ENCODE data around the gene VMP1.
"Not testable (repeated sequence)": the region's sequence is repeated elsewhere in the genome, so short reads cannot be mapped to it uniquely, and the experiment has no call there.

VMP1 gene

DNA sequence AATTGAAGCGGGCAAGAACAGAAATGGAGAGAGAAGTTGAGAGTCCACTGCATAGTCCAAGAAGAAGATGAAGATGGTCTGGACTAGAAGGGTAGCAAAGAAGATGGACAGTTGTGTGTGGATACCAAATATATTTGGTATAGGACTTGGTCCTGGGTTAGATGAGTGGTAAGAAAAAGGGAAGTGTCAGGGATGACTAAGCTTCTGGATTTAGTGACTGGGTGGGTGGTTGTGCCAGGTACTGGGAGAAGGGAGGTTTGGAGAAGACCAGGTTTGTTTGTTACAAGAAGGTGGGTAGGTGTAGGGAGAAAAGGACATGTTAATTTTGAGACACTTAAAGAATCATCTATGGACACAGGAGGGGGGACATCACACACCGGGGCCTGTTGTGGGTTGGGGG is 5.4 kb downstream of the VMP1 start:
- no peak for DNase-seq

DNA sequence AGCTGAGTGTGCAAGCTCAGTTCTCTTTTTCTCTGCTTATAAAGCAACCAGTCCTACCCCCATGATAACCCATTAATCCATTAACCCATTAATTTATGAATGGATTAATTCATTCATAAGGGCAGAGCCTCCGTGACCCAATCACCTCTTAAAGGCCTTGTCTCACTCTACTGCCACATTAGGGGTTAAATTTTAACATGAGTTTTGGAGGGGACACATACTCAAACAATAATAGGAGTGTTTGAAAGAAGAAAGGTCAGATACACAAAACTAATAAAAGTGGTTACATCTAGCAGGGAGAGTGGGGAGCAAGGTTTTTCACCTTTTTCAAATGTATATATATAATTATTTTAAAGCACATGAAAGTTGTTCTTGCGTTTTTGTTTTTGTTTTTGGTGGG is 6.8 kb downstream of the VMP1 start:
- no peak for DNase-seq

DNA sequence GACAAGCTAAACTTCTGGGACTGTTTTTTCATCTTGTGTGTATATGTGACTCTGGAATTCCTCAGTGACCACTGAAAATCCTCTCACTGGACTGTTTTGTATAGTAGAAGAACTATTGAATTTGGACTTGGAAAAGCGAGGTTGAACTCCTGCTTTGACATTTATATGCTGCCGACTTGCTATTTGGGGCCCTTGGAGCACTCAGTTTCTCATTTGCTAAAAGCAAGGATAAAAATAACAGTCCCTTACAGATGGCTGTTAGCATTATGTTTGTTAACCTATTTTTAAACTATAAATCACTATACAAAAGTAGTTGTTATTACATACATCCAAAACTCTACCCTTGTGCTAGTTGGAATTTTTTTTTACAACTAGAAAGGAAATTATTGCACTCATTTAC is 9.0 kb downstream of the VMP1 start:
- no peak for DNase-seq

DNA sequence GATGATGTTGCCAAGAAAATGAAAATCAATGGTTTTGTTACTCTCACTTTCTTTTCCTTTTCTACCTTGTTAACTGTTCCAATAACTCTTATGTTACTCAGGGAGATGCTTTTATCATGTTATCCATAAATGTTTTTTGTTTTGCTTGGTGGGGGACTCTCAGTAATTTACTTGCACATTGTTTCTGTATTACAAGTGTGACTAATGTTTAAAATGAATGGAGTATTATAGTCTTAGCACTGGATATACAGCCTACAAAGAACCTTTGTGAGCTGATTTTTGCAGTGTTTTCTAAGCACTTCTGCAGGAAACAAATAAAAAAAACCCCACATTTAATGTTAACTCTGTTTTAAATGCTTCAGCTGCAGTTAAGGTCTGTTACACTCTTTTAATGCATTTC is 12.1 kb downstream of the VMP1 start:
- no peak for DNase-seq

DNA sequence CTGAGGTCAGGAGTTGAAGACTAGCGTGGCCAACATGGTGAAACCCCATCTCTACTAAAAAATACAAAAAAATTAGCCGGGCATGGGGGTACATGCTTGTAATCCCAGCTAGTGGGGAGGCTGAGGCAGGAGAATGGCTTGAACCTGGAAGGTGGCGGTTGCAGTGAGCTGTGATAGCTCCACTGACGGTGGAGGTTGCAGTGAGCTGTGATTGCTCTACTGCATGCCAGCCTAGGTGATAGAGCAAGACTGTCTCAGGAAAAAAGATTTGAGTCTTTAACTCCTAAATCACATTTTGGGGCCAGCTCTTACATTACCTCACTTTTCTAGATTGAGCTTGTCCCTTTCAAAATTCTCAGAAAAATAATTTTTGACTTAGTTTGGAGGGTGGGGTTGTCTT is 15.2 kb downstream of the VMP1 start:
- DNase-seq: no peak

DNA sequence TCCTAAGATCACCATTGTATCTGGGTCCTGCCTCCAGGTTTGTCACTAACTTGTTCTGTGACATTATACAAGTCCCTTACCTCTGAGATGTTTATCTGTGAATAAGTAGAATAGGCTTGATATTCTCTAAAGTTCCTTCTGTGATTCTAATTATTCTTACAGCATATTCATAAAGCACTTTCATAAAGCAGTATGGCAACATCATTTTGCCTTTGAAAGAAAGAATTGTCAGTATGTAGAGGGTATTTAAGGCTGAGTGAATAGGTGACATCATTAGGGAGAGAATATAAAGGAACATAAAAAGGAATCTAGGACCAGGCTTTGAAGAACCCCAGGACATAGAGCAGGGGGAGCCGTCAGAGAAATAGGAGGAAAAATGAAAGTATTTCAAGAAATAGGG is 15.6 kb downstream of the VMP1 start:
- DNase-seq: no peak

DNA sequence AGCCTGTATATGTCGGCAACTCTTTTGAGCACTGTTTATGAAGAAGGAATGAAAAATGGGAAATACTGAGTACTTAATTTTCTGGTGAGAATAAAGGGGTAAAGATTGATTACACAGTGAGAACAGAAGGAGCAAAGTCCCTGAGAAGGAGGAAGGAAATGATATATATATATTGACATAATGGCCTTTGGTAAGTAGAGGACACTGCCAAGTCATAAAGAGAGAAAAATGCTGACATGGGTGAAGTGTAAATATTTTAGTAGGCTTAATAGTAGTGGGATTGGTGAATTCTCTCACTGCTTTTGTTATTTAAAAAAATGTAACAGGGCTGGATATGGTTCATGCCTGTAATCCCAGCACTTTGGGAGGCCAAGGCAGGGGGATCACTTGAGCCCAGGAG is 16.2 kb downstream of the VMP1 start:
- DNase-seq: no peak

DNA sequence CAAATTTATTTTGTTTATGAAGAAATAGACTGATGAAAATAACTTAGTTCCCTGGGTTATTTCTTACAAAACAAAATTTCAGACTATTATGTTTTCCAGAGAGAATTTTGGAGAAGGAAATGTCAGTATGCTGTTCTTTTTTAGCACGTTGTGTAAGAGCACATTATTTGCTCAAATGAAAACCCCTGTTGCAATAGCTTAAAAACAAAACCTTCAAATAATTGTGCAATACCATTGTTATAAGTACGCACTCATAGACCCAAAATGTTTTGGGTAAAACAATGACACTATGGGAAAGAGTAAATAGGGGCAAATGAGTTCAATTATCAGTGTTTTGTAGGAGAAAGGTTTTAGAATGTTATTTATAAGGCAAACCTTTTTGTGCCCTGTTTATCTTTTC is 18.2 kb downstream of the VMP1 start:
- DNase-seq: no peak

DNA sequence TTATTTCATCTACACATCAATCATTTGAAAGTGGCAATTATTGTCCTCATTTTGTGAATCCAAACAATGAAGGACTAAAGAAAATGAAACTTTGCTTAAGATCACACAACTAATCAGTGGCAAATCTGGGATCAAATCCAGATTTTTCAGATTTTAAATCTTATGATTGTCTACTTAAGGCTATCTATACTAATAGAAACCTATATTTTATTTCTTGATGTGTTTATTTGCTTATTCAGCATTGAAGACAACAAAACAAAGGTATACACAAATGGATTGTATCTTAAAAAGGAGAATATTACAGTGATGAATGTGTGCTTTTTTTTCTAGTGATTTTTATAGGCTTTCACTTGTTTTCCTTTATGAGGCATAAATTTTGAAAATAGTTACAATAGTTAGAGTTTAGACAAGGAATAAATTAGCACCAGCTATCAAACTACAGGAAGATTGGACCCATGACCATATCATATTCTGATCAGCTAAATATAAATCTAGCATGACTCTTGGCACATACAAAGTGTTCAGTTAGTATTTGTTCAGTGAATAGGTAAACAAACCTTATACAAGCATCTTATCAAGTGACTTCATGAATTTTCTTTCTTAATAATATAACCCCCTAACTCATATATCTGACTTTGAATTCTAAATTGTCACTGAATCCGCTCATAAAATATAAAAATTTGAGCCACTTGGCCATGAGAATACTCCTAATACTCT is 20.5 kb downstream of the VMP1 start:
- DNase-seq: no peak

DNA sequence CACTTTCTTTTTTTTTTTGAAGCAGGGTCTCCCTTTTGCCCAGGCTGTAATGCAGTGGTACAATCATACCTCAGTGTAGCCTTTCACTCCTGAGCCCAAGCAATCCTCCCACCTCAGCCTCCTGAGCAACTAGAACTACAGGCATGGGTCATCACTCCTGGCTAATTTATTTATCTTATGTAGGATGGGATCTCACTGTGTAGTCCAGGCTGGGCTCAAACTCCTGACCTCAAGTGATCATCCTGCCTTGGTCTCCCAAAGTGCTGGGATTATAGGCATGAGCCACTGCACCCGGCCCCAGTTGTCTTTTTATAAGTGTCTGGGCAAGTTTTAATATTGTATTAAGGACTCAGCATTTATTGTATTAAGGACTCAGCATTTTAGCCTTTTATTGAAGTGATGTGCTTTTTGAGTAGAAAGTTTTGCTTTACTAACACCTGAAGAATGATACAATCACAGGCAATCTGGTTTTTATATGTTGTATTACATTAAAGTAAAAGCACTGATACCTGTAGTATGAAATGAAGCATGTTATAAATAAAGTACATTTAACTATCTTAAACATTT is 22.9 kb downstream of the VMP1 start:
- DNase-seq: no peak

DNA sequence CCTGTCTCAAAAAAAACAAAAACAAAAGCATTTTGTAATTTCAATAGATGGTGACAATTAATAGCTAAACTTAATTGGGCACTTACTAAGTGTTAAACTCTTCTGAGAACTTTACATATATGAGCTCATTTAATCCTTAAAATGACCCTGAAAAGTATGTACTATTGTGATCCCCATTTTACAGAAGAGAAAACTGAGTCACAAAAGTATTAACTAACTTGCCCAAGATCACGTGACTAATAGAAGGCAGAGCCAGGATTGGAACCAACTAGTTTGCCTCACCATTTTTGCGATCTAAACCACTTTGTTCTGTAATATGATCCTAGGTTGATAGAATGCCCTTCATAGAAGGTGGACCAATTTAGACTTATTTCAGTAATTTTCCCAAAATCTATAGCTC is 26.2 kb downstream of the VMP1 start:
- DNase-seq: no peak

DNA sequence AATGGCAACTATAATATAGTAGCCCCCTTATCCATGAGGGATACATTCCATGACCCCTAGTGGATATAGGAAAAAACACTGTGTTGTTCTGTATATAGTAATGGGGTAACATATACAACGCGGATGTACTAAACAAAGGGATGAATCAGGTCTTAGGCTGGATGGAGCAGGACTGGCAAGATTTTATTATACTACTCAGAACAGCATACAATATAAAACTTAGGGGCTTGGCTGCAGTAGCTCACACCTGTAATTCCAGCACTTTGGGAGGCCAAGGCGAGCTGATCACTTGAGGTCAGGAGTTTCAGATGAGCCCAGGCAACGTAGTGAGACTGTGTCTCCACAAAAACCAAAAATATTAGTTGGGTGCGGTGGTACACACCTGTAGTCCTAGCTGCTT is 26.8 kb downstream of the VMP1 start:
- no peak for DNase-seq

DNA sequence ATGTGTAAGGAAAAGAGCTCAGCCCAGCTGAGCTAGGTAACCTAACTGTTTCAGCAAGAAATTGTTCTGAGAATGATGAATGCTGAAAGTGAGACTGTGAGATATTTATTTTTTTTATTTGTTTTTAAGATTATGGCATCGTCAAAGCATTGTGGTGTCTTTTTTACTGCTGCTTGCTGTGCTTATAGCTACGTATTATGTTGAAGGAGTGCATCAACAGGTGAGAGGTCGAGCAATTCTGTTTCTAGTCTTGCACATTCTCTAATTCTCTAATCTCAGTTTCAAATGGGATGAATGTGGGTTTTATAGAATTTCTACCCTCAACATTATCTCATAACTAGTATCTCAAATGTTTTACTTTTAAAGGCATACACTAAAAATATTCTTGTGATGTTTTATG is 29.9 kb downstream of the VMP1 start:
- DNase-seq: no peak

DNA sequence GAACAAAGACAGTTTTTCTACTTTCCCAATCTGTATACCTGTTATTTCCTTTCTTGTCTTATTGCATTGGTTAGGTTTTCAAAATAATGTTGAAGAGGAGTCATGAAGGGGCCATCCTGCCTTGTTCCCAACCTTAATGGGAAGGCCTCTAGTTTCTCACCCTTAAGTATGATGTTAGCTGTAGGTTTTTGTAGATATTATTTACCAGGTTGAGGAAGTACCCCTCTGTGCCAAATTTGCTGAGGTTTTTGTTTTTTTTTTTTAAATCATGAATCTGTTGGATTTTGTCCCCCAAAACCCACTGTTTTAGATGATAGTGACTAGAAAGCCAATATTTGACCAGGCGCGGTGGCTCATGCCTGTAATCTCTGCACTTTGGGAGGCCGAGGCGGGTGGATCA is 36.4 kb downstream of the VMP1 start:
- no peak for DNase-seq

DNA sequence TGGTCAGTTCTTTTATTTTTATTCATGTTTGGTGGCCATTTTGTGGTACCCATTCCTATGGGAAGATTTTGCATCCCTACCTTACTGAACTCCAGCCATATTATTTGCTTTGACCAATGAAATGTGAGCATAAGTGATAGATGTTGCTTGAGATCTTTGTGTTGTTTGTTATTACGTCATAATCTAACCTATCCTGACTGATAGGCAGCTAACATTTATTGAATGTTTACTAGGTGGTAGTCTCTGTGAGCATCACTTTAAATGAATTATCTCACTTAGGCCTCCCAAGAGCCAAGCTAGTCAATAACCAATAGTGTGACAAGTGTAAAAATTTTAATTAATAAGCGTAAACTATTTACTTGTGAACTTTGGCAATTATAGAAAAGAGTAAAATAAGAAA is 37.6 kb downstream of the VMP1 start:
- no peak for DNase-seq

DNA sequence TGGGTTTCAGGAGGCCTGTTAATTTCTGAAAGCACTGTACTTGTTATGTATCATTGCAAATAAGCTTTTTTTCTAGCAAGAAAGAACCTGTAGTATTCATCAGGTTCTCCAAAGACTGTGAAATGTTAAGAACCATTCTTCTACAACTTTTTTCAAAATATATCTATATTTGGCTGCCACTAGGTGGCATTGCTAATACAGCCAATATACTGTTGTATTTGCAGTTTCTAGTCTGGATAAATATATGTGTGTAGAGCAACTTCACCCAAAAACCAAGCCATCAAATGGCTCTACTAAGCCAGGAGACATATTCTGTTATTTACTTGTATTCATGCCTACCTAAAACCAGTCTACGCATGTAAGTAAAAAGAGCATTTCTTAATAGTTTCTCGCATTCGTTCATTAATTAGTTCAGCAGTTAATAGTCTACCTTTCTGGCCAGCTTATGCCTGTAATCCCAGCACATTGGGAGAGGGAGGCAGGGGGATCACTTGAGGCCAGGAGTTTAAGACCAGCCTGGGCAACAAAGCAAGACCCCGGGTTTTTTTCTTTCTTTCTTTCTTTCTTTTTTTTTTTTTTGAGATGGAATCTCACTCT is 39.5 kb downstream of the VMP1 start:
- DNase-seq: no peak

DNA sequence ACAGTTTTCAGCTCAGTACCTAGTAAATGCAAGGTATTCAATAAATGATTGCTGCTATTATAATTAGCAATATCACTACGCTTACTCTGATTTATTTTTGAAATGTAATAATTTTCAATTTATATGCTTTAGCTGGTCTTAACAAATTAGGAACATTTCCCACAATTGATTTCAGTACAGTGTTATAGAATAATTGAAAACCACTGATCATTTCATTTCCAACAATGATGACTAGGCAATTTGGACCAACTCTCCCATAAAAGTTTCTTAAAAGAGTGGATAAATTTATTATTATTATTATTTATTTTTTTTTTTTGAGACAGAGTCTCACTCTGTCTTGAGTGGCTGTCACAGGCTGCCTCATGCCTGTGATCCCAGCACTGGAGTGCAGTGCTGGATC is 41.1 kb downstream of the VMP1 start:
- DNase-seq: no peak

DNA sequence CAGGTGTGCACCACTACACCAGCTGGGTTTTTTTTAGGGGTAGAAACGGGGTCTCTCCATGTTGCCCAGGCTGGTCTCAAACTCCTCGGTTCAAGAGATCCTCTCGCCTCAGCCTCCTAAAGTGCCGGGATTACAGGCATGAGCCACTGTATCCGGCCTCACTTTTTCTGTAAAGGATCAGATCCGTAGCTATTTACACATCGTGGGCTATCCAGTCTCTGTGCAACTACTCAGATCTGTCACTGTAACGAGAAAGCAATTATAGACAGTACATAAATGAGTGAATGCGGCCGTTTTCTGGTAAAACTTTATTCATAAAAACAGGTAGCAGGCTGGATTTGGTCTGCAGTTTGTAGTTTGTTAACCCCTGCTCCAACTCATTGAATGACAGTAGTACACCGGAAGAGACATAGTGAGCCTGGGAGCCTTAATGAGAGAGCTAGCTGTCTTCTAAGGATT is 44.5 kb downstream of the VMP1 start:
- no peak for DNase-seq

DNA sequence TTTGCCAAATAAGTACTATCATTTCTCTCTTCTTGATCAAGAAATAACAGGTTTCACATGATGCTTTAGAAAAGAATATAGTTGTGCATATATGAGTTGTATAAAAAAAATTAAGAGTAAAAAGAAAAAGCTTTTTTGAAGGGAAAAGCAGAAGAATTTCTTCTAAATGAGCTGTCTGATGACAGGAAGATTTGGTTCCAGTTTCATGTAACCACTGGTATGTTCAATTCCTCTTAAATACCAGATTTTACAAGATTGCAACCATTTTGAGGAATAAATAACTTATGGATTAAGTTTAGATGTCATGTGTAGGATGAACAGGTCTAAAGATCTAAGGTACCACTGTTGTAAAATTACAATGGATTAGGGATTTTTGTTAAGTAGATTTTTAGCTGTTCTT is 45.0 kb downstream of the VMP1 start:
- DNase-seq: no peak

DNA sequence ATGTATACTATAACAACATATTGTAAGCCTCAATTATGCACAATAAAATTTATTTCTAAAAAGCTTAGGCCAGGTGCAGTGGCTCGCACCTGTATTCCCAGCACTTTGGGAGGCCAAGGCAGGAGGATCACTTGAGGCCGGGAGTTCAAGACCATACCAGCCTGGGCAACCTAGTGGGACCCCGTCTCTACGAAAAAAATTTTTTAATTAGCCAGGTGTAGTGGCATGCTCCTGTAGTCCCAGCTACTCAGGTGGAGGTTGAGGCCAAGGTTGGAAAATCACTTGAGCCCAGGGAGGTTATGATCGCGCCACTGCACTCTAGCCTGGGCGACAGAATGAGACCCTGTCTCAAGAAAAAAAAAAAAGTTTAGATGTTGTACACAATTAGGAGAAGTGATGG is 45.5 kb downstream of the VMP1 start:
- no peak for DNase-seq

DNA sequence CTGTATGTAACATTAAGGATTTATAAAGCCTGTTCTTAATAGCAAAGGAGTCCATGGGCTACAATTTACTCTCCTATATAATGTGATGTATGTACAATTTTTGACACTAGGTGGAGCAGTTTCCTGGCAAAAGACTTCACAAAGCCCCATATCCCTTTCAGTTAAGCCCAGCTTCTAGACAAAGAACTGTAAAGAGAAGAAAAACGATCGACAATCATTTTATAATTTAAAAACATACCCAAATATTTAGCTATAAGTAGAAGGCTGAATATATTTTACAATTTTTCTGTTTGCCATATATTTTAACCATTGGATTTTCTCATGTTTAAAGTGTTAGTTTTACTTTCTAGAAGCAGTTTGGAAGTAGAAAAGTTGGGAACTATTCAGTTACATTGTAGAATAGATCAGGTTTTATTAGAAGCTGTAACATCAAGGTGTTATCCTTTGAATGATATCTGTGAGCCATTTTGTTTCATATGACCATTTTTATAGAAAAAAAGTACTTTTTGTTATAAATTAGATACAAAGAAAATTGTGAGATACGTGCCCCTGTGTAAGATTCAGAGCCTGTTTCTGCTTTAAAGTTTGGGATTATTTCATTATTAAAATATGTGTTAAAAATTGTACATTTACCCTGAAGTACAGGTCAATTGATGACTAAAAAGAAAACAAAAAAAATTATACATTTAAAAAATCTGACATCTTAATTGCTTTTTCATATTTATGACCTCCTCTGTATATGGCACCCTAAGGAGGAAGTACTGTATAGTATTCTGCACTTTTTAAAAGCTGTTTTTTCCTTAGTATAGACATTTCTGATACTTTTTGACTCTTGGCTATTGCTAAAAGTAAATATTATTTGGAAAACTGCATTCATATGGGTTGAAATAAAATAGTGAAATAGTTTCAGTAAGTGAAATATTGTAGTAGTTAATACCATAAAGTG is 46.3 kb downstream of the VMP1 start:
- no peak for DNase-seq

DNA sequence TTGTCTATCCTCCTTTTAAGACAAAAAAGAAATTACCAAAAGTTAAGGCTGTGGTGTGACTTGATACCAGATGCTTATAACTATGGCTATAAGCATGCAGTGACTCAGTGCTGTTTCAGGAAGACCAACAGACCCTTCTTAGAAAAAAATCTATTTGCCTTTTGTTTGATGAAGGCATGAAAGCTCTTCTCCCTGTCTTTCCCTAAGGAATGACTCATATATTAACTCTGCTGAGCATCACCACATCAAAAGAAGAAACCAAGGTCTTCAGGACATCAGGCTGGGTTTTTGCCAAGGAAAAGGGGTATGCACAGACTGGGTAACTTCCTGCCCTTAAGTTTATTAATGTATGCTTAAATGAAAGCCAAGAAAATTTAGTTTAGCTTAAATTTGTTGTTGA is 47.1 kb downstream of the VMP1 start:
- no peak for DNase-seq

DNA sequence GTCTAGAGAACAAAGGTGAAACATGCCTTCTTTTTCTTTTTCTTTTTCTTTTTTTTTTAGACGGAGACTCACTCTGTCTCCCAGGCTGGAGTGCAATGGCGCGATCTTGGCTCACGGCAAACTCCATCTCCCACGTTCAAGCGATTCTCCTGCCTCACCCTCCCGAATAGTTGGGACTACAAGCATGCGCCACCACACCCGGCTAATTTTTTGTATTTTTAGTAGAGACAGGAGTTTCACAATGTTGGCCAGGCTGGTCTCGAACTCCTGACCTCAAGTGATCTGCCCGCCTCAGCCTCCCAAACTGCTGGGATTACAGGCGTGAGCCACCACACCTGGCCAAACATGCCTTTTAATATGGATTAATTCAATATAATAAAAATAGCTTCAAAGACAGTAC is 47.6 kb downstream of the VMP1 start:
- DNase-seq: not testable (repeated sequence)
